ENCODE data around the gene UGT2B10. TPM values are rescaled to one million over a fixed set of nuclear protein-coding genes. Genes with fewer than 3 reads are reported as not detected.

Gene UGT2B10
- total RNA-seq, 4 donors from 2014 or later = not detected

GRCh38 chr4:68872643-68873502 lies 57.1 kb downstream of the UGT2B10 start:
- no peak for TF ChIP-seq POLR2A (IDR thresholded peaks at IDR 0.05)
- TF ChIP-seq EP300 (IDR thresholded peaks at IDR 0.05) = no peak
- no peak for TF ChIP-seq CTCF (IDR thresholded peaks at IDR 0.05)
- 68 to 74% methylated on average over 3 of the region's 3 CpGs for WGBS, 2 donors
- H3K27ac ChIP-seq = no peak overlapping the region
- H3K4me1 ChIP-seq = no peaks in the 10 kb centered on the region
- no peak overlapping the region for H3K4me3 ChIP-seq
- DNase-seq (ENCODE audit: low spot score in 2 of 2) = no peak
- H3K27me3 ChIP-seq = no peaks in the 10 kb centered on the region
- H3K36me3 ChIP-seq = no peaks in the 10 kb centered on the region
- no peaks in the 10 kb centered on the region for H3K9me3 ChIP-seq

- TF ChIP-seq EP300 (IDR thresholded peaks at IDR 0.05) (no peak), CTCF (IDR thresholded peaks at IDR 0.05) (no peak)
Measured at GRCh38 chr4:68874507-68874906, 58.7 kb downstream of the UGT2B10 start.

DNA sequence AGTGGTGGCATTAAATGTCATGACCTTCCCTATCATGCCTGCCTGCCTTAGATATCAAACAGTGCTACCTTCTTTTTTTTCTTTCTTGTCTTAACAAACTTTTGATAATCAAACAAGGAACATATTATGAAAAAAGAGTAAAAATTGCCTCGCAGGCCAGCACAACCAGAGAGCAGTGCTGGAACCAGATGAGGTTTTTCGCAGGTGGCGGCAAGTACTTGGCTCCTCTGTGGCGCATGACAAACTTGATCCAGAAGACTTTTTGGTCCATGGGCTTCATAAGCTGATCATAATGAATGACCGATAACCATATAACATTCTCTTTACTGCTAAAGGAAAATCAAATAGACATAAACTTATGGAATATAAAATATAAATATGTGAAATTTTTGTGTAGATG lies 61.8 kb downstream of the UGT2B10 start:
- TF ChIP-seq POLR2A (IDR thresholded peaks at IDR 0.05) (no peak), EP300 (IDR thresholded peaks at IDR 0.05) (no peak), CTCF (IDR thresholded peaks at IDR 0.05) (no peak)
- Histone ChIP-seq H3K27ac (no peak overlapping the region), H3K9me3 (no peaks in the 10 kb centered on the region), H3K27me3 (no peaks in the 10 kb centered on the region), H3K4me1 (no peaks in the 10 kb centered on the region), H3K36me3 (no peaks in the 10 kb centered on the region), H3K4me3 (no peak overlapping the region)
- no peak for DNase-seq (ENCODE audit: low spot score in 2 of 2)
- WGBS, 2 donors = 94 to 96% methylated on average over 5 of the region's 5 CpGs

More at GRCh38 chr4:68874507-68874906, 58.7 kb downstream of the UGT2B10 start:
- no peaks in the 10 kb centered on the region for H3K36me3 ChIP-seq
- no peak overlapping the region for H3K27ac ChIP-seq
- H3K9me3 ChIP-seq = no peaks in the 10 kb centered on the region
- H3K4me3 ChIP-seq = no peak overlapping the region
- no peak for DNase-seq (ENCODE audit: low spot score in 2 of 2)
- no peaks in the 10 kb centered on the region for H3K27me3 ChIP-seq
- H3K4me1 ChIP-seq = no peaks in the 10 kb centered on the region

DNA sequence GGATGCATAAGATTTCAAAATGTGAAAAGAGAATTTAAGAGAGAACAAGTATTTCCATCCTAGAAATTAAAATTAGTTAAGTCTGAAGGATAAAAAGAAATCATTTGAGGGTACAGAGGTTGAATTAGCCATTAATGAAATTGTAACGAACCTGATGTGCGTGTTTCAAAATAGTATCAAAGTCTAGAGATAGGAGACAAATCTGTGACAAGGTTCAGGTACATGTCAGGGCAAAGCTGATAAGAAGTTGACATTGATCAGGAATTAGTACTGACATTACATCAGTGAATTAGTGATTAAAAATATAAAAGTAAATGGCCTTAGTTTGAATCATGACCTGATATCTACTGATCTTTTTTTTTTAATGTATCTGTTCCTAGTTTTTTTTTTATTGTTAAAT lies 62.3 kb downstream of the UGT2B10 start:
- Histone ChIP-seq H3K4me1 (no peaks in the 10 kb centered on the region), H3K36me3 (no peaks in the 10 kb centered on the region), H3K27me3 (no peaks in the 10 kb centered on the region), H3K4me3 (no peak overlapping the region), H3K27ac (no peak overlapping the region), H3K9me3 (no peaks in the 10 kb centered on the region)
- TF ChIP-seq CTCF (IDR thresholded peaks at IDR 0.05) (no peak), POLR2A (IDR thresholded peaks at IDR 0.05) (no peak), EP300 (IDR thresholded peaks at IDR 0.05) (no peak)
- DNase-seq (ENCODE audit: low spot score in 2 of 2) = no peak
- WGBS, 2 donors = 90 to 96% methylated on average over 2 of the region's 2 CpGs

Small RNAs within 50 kb of the gene (small RNA-seq; reads per million reads assigned to genes)
- gene AC021146.4 (not detected), gene AC021146.9 (not detected)

Other genes with a start within 250 kb of the UGT2B10 start
- gene UGT2B17, start 239.7 kb upstream of the UGT2B10 start, total RNA-seq = not detected
- gene UGT2B15, start 145.3 kb upstream of the UGT2B10 start, total RNA-seq = not detected
- not detected for gene UGT2A3, start 135.8 kb downstream of the UGT2B10 start, total RNA-seq